ENCODE data around the gene ANK2.

DNA sequence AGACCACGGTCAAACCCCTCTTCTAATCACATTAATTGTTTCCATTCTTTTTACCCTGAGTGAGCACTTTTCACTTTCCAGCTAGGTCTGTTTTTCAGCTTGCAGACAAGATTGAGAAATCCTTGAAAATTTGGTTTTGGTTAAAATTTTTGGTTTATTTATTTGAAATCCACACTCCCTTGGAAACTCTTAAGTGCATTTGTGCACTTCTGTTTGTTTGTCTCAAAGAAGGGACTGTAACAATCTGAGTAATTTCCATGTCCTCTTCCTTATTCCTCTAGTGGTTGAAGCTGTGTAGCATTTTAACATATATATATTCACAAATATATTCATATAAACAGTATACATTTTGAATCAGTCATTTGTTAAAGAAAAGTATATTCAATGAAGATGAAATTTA, 333.3 kb downstream of the ANK2 start:
- TF ChIP-seq, protein P1, sequence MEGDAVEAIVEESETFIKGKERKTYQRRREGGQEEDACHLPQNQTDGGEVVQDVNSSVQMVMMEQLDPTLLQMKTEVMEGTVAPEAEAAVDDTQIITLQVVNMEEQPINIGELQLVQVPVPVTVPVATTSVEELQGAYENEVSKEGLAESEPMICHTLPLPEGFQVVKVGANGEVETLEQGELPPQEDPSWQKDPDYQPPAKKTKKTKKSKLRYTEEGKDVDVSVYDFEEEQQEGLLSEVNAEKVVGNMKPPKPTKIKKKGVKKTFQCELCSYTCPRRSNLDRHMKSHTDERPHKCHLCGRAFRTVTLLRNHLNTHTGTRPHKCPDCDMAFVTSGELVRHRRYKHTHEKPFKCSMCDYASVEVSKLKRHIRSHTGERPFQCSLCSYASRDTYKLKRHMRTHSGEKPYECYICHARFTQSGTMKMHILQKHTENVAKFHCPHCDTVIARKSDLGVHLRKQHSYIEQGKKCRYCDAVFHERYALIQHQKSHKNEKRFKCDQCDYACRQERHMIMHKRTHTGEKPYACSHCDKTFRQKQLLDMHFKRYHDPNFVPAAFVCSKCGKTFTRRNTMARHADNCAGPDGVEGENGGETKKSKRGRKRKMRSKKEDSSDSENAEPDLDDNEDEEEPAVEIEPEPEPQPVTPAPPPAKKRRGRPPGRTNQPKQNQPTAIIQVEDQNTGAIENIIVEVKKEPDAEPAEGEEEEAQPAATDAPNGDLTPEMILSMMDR (CRISPR knock-in tag; IDR thresholded peaks at IDR 0.05): no peak
- TF ChIP-seq ZKSCAN1 (IDR thresholded peaks at IDR 0.05; ENCODE audit: low read length): no peak
- TF ChIP-seq SMAD3 (CRISPR knock-in tag; IDR thresholded peaks at IDR 0.05): no peak
- TF ChIP-seq NFKB2 (CRISPR knock-in tag; IDR thresholded peaks at IDR 0.05; ENCODE audit: borderline replicate concordance): no peak
- TF ChIP-seq, protein P2, sequence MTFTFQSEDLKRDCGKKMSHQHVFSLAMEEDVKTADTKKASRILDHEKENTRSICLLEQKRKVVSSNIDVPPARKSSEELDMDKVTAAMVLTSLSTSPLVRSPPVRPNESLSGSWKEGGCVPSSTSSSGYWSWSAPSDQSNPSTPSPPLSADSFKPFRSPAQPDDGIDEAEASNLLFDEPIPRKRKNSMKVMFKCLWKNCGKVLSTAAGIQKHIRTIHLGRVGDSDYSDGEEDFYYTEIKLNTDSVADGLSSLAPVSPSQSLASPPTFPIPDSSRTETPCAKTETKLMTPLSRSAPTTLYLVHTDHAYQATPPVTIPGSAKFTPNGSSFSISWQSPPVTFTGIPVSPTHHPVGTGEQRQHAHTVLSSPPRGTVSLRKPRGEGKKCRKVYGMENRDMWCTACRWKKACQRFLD (CRISPR knock-in tag; IDR thresholded peaks at IDR 0.05; ENCODE audit: borderline replicate concordance): no peak
- no peak for TF ChIP-seq HNRNPLL (IDR thresholded peaks at IDR 0.05; ENCODE audit: low read depth, low read length, poor library complexity, severe bottlenecking)
- no peak for TF ChIP-seq TARDBP (CRISPR knock-in tag; IDR thresholded peaks at IDR 0.05)
